ENCODE data around the gene MIA. TPM values are rescaled to one million over a fixed set of nuclear protein-coding genes. Genes with fewer than 3 reads are reported as not detected.

MIA gene
- total and polyA plus RNA-seq, 2 donors (not counting 1 experiment from before 2014, with no cell fraction given): 0.99 TPM; not detected in 1

DNA sequence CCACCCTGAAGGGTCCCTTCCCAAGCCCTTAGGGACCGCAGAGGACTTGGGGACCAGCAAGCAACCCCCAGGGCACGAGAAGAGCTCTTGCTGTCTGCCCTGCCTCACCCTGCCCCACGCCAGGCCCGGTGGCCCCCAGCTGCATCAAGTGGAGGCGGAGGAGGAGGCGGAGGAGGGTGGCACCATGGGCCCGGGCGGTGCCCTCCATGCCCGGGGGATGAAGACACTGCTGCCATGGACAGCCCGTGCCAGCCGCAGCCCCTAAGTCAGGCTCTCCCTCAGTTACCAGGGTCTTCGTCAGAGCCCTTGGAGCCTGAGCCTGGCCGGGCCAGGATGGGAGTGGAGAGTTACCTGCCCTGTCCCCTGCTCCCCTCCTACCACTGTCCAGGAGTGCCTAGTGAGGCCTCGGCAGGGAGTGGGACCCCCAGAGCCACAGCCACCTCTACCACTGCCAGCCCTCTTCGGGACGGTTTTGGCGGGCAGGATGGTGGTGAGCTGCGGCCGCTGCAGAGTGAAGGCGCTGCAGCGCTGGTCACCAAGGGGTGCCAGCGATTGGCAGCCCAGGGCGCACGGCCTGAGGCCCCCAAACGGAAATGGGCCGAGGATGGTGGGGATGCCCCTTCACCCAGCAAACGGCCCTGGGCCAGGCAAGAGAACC lies 25.1 kb downstream of the MIA start:
- Histone ChIP-seq H4K20me1 (ENCODE audit: control insufficient read depth, extremely low read depth, insufficient read depth, low read length) (peaks cover 4% of the 10 kb centered on the region), H2AFZ (ENCODE audit: low read length) (no peak overlapping the region), H3K36me3 (ENCODE audit: control insufficient read depth, insufficient read depth, low read length) (peaks cover 22% of the 10 kb centered on the region), H3K79me2 (ENCODE audit: control insufficient read depth, insufficient read depth, low read length) (peaks cover 60% of the 10 kb centered on the region), H3K4me3 (replicated peaks in 1 of 4; ENCODE audit: control extremely low read depth in 1 of 4, insufficient read depth in 1 of 4, low read depth in 3 of 4, low read length in 4 of 4) (peak overlapping the region; percentile 71 to 83 (median 80)), H3K9me3 (ENCODE audit: control insufficient read depth, insufficient read depth, low read depth, low read length) (no peaks in the 10 kb centered on the region), H3K27me3 (ENCODE audit: control insufficient read depth, insufficient read depth, low read length) (no peaks in the 10 kb centered on the region), H3K4me2 (ENCODE audit: extremely low read depth, insufficient read depth, low read length) (peak overlapping the region; percentile 92), H3K27ac (ENCODE audit: insufficient read depth, low read length) (peak overlapping the region; percentile 67), H3K4me1 (ENCODE audit: control insufficient read depth, extremely low read depth, insufficient read depth, low read length) (peaks cover 41% of the 10 kb centered on the region), H3K9ac (ENCODE audit: insufficient read depth, low read length) (no peak overlapping the region)
- DNase-seq (ENCODE audit: low read depth in 2 of 2): no peak
- TF ChIP-seq EZH2 (IDR thresholded peaks at IDR 0.05; ENCODE audit: low read length, missing control alignments): no peak
- TF ChIP-seq, protein P1, sequence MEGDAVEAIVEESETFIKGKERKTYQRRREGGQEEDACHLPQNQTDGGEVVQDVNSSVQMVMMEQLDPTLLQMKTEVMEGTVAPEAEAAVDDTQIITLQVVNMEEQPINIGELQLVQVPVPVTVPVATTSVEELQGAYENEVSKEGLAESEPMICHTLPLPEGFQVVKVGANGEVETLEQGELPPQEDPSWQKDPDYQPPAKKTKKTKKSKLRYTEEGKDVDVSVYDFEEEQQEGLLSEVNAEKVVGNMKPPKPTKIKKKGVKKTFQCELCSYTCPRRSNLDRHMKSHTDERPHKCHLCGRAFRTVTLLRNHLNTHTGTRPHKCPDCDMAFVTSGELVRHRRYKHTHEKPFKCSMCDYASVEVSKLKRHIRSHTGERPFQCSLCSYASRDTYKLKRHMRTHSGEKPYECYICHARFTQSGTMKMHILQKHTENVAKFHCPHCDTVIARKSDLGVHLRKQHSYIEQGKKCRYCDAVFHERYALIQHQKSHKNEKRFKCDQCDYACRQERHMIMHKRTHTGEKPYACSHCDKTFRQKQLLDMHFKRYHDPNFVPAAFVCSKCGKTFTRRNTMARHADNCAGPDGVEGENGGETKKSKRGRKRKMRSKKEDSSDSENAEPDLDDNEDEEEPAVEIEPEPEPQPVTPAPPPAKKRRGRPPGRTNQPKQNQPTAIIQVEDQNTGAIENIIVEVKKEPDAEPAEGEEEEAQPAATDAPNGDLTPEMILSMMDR (conservative IDR thresholded peaks at IDR 0.05 in 1 of 2, IDR thresholded peaks at IDR 0.05 in 1 of 2; ENCODE audit: low read depth in 1 of 2, low read length in 2 of 2): no peak

DNA sequence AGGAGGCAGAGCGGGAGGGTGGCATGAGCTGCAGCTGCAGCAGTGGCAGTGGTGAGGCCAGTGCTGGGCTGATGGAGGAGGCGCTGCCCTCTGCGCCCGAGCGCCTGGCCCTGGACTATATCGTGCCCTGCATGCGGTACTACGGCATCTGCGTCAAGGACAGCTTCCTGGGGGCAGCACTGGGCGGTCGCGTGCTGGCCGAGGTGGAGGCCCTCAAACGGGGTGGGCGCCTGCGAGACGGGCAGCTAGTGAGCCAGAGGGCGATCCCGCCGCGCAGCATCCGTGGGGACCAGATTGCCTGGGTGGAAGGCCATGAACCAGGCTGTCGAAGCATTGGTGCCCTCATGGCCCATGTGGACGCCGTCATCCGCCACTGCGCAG lies 25.7 kb downstream of the MIA start:
- no peaks in the 10 kb centered on the region for H3K27me3 ChIP-seq (ENCODE audit: control insufficient read depth, insufficient read depth, low read length)
- peaks cover 45% of the 10 kb centered on the region for H3K4me1 ChIP-seq (ENCODE audit: control insufficient read depth, extremely low read depth, insufficient read depth, low read length)
- H3K9me3 ChIP-seq (ENCODE audit: control insufficient read depth, insufficient read depth, low read depth, low read length): no peaks in the 10 kb centered on the region
- H3K4me2 ChIP-seq (ENCODE audit: extremely low read depth, insufficient read depth, low read length): peak overlapping the region; percentile 92
- H4K20me1 ChIP-seq (ENCODE audit: control insufficient read depth, extremely low read depth, insufficient read depth, low read length): peaks cover 4% of the 10 kb centered on the region
- DNase-seq (ENCODE audit: low read depth in 2 of 2): no peak
- no peak overlapping the region for H3K9ac ChIP-seq (ENCODE audit: insufficient read depth, low read length)
- peak overlapping the region; percentile 22 to 83 (median 80) for H3K4me3 ChIP-seq (replicated peaks in 1 of 4; ENCODE audit: control extremely low read depth in 1 of 4, insufficient read depth in 1 of 4, low read depth in 3 of 4, low read length in 4 of 4)
- peaks cover 24% of the 10 kb centered on the region for H3K36me3 ChIP-seq (ENCODE audit: control insufficient read depth, insufficient read depth, low read length)
- peaks cover 65% of the 10 kb centered on the region for H3K79me2 ChIP-seq (ENCODE audit: control insufficient read depth, insufficient read depth, low read length)
- no peak overlapping the region for H3K27ac ChIP-seq (ENCODE audit: insufficient read depth, low read length)
- H2AFZ ChIP-seq (ENCODE audit: low read length): no peak overlapping the region
- no peak for TF ChIP-seq EZH2 (IDR thresholded peaks at IDR 0.05; ENCODE audit: low read length, missing control alignments)

DNA sequence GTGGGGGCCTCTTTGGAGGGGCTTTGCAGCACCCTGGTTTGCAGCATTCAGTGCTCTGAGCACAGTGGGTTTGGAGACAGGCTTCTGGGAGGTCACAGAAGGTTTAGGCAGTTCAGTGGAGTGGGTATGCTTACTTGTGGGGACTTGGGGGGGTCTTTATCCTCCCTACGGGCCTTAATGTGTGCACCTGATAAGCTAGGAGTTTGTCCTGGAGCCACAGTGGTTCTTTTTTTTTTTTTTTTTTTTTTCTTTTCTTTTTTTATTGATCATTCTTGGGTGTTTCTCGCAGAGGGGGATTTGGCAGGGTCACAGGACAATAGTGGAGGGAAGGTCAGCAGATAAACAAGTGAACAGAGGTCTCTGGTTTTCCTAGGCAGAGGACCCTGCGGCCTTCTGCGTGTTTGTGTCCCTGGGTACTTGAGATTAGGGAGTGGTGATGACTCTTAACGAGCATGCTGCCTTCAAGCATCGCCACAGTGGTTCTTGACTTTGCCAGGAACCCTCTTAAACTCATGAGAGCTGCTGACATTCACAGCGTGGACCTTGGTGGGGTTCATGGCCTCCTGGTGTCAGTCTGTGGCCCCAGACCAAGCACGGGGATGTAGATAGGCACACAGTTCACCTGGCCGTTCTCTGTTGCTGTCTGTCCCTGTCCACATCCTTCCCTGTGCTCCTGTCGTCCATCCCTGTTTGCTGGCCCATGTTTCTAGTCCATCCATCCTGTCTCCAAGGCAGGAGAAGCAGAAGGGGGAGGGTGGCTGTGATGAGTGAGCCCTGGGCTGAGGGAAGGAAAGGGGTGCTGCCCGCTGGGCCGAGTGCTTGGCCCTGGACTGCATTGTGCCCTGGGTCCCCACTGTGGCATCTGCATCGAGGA lies 26.3 kb downstream of the MIA start:
- no peaks in the 10 kb centered on the region for H3K27me3 ChIP-seq (ENCODE audit: control insufficient read depth, insufficient read depth, low read length)
- peaks cover 4% of the 10 kb centered on the region for H4K20me1 ChIP-seq (ENCODE audit: control insufficient read depth, extremely low read depth, insufficient read depth, low read length)
- no peak overlapping the region for H3K9ac ChIP-seq (ENCODE audit: insufficient read depth, low read length)
- peak overlapping the region; percentile 92 for H3K4me2 ChIP-seq (ENCODE audit: extremely low read depth, insufficient read depth, low read length)
- no peak for DNase-seq (ENCODE audit: low read depth in 2 of 2)
- H3K4me1 ChIP-seq (ENCODE audit: control insufficient read depth, extremely low read depth, insufficient read depth, low read length): peaks cover 51% of the 10 kb centered on the region
- H2AFZ ChIP-seq (ENCODE audit: low read length): no peak overlapping the region
- H3K9me3 ChIP-seq (ENCODE audit: control insufficient read depth, insufficient read depth, low read depth, low read length): no peaks in the 10 kb centered on the region
- peak overlapping the region; percentile 0 for H3K27ac ChIP-seq (ENCODE audit: insufficient read depth, low read length)
- H3K36me3 ChIP-seq (ENCODE audit: control insufficient read depth, insufficient read depth, low read length): peaks cover 24% of the 10 kb centered on the region
- H3K4me3 ChIP-seq (replicated peaks in 1 of 4; ENCODE audit: control extremely low read depth in 1 of 4, insufficient read depth in 1 of 4, low read depth in 3 of 4, low read length in 4 of 4): peak overlapping the region; percentile 24 to 83 (median 64)
- peaks cover 72% of the 10 kb centered on the region for H3K79me2 ChIP-seq (ENCODE audit: control insufficient read depth, insufficient read depth, low read length)
- TF ChIP-seq, protein P1 (conservative IDR thresholded peaks at IDR 0.05 in 1 of 2, IDR thresholded peaks at IDR 0.05 in 1 of 2; ENCODE audit: low read depth in 1 of 2, low read length in 2 of 2): no peak
- no peak for TF ChIP-seq EZH2 (IDR thresholded peaks at IDR 0.05; ENCODE audit: low read length, missing control alignments)

All from fibroblast of lung (primary cell).